Colon (tissue), 2 donors: ENCODE results near the gene LMO2.
"Not testable (repeated sequence)": the region's sequence is repeated elsewhere in the genome, so short reads cannot be mapped to it uniquely, and the experiment has no call there.

Experiments used
- FAIRE-seq: peaks from 2 replicates; lab custom pipeline; 2012; peaks lifted over from hg19 to GRCh38; lab: Jason Lieb, UNC
- donor health status: control.
- donor health status: control.

LMO2 gene

DNA sequence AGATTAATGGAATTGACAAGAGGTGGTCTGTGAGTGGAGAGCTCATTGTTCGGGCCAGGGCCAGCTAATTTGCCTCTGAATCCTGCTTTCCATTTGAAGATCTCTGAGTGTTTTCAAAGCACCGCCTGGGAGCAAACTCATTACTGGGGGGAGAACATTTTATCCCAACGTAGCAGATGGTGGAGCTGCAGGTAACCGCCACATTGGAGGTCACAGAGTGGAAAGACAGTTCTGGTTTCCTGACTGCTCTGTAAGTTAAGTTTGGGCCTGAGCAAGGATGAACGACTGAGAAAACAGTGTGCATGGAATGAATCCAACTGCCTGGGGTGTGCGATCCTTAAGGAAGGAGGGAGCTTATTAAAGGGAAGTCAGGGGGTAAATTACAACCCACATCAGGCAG is 30.5 kb downstream of the LMO2 start:
- FAIRE-seq = no peak

DNA sequence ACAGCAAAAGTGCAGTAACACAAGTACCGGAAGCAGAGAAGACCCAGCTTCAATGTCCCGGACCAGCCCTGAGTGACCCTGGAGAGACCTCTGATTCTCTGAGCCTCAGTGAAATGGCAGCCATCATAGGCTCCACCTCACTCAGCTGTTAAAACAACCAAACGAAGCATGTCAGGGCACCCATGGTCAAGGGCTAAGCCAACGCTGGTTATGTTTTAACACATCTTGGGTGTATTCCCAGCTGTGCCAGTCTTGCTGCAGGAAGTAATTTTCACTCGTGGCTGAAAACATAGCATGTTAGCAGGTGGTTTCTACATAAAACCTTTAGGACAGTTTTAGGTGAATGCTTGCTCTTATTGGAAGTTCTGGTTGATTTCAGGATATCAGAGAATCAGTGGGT is 30.9 kb downstream of the LMO2 start:
- FAIRE-seq = no peak

- no peak for FAIRE-seq
Observed at GRCh38 chr11:33859306-33859705, 32.6 kb downstream of the LMO2 start.

DNA sequence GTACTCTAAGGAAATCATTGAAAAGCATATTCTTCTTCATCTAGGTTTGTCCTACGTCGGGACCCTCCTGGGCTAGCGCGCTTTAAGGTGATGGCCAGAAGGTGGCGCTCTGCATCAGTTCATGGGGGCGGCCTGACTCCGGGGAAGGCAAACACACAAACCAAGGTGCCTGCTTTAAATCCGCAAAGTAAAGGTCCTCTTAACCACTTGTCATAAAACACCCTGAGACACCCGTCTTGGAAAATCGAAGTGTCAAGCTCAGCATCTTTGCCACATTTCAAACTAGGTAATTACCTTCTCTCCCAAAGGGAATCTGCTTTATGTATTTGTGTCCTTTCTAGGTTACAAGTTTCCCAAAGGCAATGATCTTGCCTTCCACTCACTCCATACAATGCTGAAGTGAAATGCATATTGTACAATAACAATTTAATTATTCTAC is 33.9 kb downstream of the LMO2 start:
- no peak for FAIRE-seq

DNA sequence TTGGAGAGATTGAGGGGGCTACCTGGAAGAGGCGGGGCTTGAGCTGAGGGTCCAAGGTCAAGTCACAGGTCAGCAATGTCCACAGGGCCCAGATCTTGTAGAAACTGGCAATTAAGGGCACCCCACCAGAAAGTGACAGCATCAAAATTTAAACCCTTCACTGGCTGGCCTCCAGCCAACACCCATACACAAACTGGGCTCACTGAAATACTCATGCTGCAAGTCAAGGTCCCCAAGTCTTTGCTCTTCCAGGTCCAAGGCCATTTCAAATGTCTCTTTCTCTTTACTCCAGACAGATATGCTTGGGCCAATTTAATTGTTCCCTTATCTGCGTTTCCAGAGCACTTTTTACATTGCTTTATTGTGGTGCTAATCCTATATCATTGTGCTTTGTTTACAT is 36.4 kb downstream of the LMO2 start:
- FAIRE-seq = no peak

DNA sequence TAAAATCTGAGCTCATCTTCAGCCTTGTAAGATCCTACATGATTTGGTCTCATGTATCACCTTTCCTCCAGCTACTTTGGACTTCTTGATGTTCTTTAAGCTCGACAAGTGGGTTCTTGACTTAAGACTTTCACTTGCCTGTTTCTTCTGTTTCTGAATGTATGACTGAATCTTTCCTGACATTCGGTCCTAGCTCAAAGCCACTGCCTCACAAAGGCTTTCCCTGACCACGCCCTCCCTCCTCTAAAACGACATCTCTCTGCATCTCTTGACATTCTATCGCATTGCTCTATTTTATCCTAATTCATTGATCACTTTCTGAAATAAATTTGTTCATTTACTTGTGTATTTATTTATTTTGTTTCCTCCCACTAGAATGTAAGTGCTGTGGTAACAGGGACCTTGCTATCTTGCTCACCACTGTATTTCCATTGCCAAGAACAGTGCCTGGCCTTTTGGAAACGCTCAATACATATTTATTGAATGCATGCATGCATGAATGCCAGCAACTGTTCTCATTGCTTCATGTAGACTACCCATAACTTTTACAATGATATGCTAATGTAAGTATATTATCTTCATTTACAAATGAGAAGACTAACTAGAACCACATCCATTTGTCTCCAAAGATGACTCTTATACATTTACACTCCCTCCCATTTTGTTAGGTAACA is 43.0 kb downstream of the LMO2 start:
- no peak for FAIRE-seq

DNA sequence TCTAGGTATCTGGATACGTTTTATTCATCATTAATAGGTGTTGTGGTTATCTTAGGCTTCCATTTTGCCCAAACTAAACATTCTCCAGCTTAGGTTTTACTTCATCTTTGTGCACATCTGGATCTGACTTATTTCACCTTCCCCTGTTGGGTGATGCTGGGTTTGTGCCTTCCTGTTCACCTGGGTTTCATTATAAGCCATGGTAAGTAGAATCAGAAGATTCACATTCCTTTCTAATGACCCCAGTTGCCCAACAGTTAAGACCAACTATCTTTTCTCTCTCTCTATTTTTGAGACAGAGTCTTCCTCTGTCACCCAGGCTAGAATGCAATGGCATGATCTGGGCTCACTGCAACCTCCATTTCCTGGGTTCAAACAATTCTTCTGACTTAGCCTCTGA is 44.6 kb downstream of the LMO2 start:
- FAIRE-seq = no peak

- no peak for FAIRE-seq
Observed at GRCh38 chr11:33844236-33844635, 47.6 kb downstream of the LMO2 start.

- FAIRE-seq = no peak
Observed at GRCh38 chr11:33843018-33843417, 48.9 kb downstream of the LMO2 start.

DNA sequence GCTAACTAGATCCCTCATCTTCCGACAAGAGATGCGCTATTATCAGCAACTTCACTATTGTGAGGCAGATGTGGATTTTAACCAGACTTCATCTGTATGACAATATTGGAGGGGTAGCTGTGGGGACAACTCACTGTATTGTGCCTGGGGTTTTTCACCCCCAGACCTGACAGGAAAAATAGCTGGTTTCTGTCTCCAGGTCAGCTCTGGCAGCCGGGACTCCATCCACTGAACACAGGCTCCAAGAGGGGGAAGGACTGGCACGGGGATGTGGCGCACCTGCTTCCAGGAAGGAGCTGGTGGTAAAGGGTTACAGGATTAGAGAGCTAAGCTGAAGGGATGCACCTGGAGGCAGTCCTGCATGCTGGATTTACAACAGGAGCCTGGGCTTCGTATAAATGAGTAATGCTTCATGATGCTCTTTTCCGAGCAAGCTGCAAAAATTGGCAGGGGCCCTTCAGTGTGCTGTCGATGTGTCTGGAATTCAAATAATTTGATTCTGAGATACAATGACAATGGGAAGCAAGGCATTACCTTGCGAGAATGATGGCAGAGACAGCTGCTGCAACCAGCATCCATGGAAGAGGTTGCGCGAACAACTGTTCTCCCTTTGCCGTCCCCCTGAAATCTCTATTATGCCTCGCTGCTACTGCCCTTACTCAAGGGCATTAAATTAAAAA is 49.5 kb downstream of the LMO2 start:
- FAIRE-seq = no peak

GRCh38 chr11:33838234-33838633 is 53.6 kb downstream of the LMO2 start:
- FAIRE-seq = not testable (repeated sequence)

DNA sequence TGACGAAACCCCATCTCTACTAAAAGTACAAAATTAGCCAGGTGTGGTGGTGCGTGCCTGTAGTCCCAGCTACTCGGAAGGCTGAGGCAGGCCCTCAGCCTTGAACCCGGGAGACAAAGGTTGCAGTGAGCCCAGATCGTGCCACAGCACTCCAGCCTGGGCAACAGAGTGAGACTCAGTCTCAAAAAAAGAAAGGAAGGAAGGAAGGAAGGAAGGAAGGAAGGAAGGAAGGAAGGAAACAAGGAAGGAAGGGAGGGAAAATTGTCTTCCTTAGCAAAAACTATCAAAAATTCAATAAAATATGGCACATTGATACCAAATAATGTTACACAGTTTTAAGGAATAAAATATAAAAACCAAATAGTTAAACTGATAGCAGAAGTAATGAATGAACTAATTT is 54.5 kb downstream of the LMO2 start:
- FAIRE-seq = not testable (repeated sequence)

- peak; percentile 5 for FAIRE-seq
Observed at GRCh38 chr11:33835143-33835878, 56.6 kb downstream of the LMO2 start.

DNA sequence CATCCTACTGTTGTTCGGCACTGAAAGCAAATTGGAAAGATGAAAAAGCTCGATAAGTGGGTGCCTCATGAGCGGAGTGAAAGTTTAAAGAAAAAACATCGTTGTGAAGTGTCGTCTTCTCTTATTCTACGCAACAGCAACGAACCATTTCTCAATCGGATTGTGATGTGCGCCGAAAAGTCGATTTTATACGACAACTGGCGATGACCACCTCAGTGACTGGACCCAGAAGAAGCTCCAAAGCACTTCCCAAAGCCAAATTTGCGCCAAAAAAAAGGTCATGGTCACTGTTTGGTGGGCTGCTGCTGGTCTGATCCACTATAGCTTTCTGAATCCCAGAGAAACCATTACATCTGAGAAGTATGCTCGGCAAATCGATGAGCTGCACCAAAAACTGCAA is 59.2 kb downstream of the LMO2 start:
- FAIRE-seq = no peak

GRCh38 chr11:33830903-33831648 is 60.8 kb downstream of the LMO2 start:
- no peak for FAIRE-seq

GRCh38 chr11:33829430-33830141 is 62.3 kb downstream of the LMO2 start:
- FAIRE-seq = no peak

- FAIRE-seq = no peak
Observed at GRCh38 chr11:33828604-33829429, 63.1 kb downstream of the LMO2 start.

- no peak for FAIRE-seq
Observed at GRCh38 chr11:33827206-33827605, 64.7 kb downstream of the LMO2 start.

GRCh38 chr11:33825854-33826560 is 65.9 kb downstream of the LMO2 start:
- no peak for FAIRE-seq

DNA sequence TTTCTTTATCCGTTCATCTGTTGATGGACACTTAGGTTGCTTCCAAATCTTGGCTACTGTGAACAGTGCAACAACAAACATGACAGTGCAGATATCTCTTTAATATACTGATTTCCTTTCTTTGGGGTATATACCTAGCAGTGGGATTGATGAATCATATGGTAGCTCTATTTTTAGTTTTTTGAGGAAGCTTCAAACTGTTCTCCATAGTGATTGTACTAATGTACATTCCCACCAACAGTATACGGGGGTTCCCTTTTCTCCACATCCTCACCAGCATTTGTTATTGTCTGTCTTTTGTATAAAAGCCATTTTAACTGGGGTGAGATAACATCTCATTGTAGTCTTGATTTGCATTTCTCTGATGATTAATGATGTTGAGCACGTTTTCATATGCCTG is 68.9 kb downstream of the LMO2 start:
- FAIRE-seq = not testable (repeated sequence)
